GM19328 (cell line): ENCODE results near the gene TEX14.

Experiments
- ATAC-seq: cut with Tn5 transposase; IDR thresholded peaks from one replicate; pipeline ENCODE4 v1.9.1; 2021; ENCODE audit warnings: mild to moderate bottlenecking, moderate library complexity; ENCODE audit not compliant: unreplicated experiment

Gene TEX14

GRCh38 chr17:58507123-58507634 lies 184.7 kb downstream of the TEX14 start:
- no peak for ATAC-seq
